MM.1S (cell line): ENCODE data around the gene BTBD9.
A peak's percentile ranks its signal among the peaks of the same experiment; 100 is the strongest.

Experiments used
- DNase-seq: peaks from one replicate; pipeline ENCODE4 v3.0.0-alpha.2; 2015
- H2AFZ ChIP-seq: fragments of 300-600 bp; sonication (generic); 2 replicates; pipeline ENCODE4 v1.6.0; 2016; ENCODE audit warnings: antibody characterized with exemption, low read length
- H3F3A ChIP-seq: fragments of 300-600 bp; sonication (generic); 2 replicates; pipeline ENCODE4 v1.6.1; 2016; ENCODE audit warnings: mild to moderate bottlenecking, antibody characterized with exemption, low read length, moderate library complexity, mixed read lengths; ENCODE audit not compliant: insufficient read depth
- H3K27ac ChIP-seq: fragments of 300-600 bp; sonication (generic); 2 replicates; pipeline ENCODE4 v1.5.1; 2016; ENCODE audit warnings: mild to moderate bottlenecking, low read length
- H3K27me3 ChIP-seq: fragments of 300-600 bp; sonication (generic); replicated peaks from 2 replicates; pipeline ENCODE4 v1.6.0; 2016; ENCODE audit warnings: low read length; ENCODE audit not compliant: insufficient read depth
- H3K36me3 ChIP-seq: fragments of 300-600 bp; sonication (generic); replicated peaks from 2 replicates; pipeline ENCODE4 v1.6.1; 2016; ENCODE audit warnings: mild to moderate bottlenecking, low read length, mixed read lengths; ENCODE audit not compliant: insufficient read depth
- H3K4me1 ChIP-seq: fragments of 300-600 bp; sonication (generic); 2 replicates; pipeline ENCODE4 v1.6.1; 2016; ENCODE audit warnings: low read length, mixed read lengths
- H3K4me2 ChIP-seq: fragments of 300-600 bp; sonication (generic); 2 replicates; pipeline ENCODE4 v1.6.0; 2016; ENCODE audit warnings: low read depth, low read length
- H3K4me3 ChIP-seq: fragments of 300-600 bp; sonication (generic); 2 replicates; pipeline ENCODE4 v1.5.1; 2016; ENCODE audit warnings: low read length, mixed read lengths
- H3K79me2 ChIP-seq: fragments of 300-600 bp; sonication (generic); 2 replicates; pipeline ENCODE4 v1.6.1; 2016; ENCODE audit warnings: mixed run types, low read length, mixed read lengths
- H3K9ac ChIP-seq: fragments of 300-600 bp; sonication (generic); 2 replicates; pipeline ENCODE4 v1.6.1; 2016; ENCODE audit warnings: low read length, mixed read lengths
- H3K9me2 ChIP-seq: fragments of 300-600 bp; sonication (generic); replicated peaks from 2 replicates; pipeline ENCODE4 v1.6.1; 2016; ENCODE audit warnings: mild to moderate bottlenecking, low read length, mixed read lengths; ENCODE audit not compliant: insufficient read depth
- H3K9me3 ChIP-seq: fragments of 300-600 bp; sonication (generic); replicated peaks from 2 replicates; pipeline ENCODE4 v1.6.1; 2016; ENCODE audit warnings: mild to moderate bottlenecking, low read length, mixed read lengths; ENCODE audit not compliant: insufficient read depth
- H4K20me1 ChIP-seq: fragments of 300-600 bp; sonication (generic); 2 replicates; pipeline ENCODE4 v1.6.1; 2016; ENCODE audit warnings: mild to moderate bottlenecking, low read length, moderate library complexity, mixed read lengths; ENCODE audit not compliant: insufficient read depth
- CTCF ChIP-seq: fragments of 300-600 bp; sonication (generic); IDR thresholded peaks from 2 replicates; pipeline ENCODE4 v1.5.1; 2016; ENCODE audit warnings: antibody characterized with exemption, low read length, mixed read lengths
- EZH2 ChIP-seq: fragments of 300-600 bp; sonication (generic); optimal IDR thresholded peaks from 2 replicates; pipeline ENCODE3; 2017; ENCODE audit warnings: low read depth, mild to moderate bottlenecking, antibody characterized with exemption, low read length, mixed read lengths
- EZH2phosphoT487 ChIP-seq: fragments of 300-600 bp; sonication (generic); IDR thresholded peaks from 2 replicates; pipeline ENCODE4 v1.6.1; 2018; ENCODE audit warnings: antibody characterized with exemption, low read length

Gene BTBD9

DNA sequence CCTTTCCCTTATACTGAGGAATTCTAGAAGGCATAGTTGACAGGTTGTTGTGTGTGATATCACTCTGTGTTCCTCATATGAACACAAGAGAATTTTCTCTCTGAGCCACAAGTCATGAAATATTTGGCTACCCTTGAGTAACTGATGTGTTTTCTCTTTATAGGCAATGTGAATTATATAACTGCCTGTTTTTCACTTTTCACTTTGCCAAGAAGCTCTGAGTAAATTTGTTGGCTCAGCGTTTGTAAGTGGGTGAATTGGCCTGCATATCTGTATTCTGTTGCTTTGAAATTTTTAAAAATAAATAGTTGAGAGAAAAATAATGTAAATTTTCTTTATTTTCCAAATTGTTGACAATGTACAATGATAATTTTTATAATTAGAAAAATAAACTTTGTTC is 5.2 kb upstream of the BTBD9 start:
- no peaks in the 10 kb centered on the region for H3K79me2 ChIP-seq
- no peaks in the 10 kb centered on the region for H3K9me3 ChIP-seq
- no peak overlapping the region for H3K4me3 ChIP-seq
- peak; percentile 20 for DNase-seq
- H3K27ac ChIP-seq, result no peak overlapping the region
- no peaks in the 10 kb centered on the region for H3K36me3 ChIP-seq
- H3K4me1 ChIP-seq, result peaks cover 12% of the 10 kb centered on the region; the same call in 1 of the 2 replicates
- H2AFZ ChIP-seq, result no peak overlapping the region
- H3F3A ChIP-seq, result peaks cover 8% of the 10 kb centered on the region
- no peak overlapping the region for H3K9ac ChIP-seq
- no peaks in the 10 kb centered on the region for H3K9me2 ChIP-seq
- no peak overlapping the region for H3K4me2 ChIP-seq
- no peak for TF ChIP-seq CTCF
- TF ChIP-seq EZH2phosphoT487, result no peak
- no peak for TF ChIP-seq EZH2
- H4K20me1 ChIP-seq, result no peaks in the 10 kb centered on the region
- no peaks in the 10 kb centered on the region for H3K27me3 ChIP-seq

DNA sequence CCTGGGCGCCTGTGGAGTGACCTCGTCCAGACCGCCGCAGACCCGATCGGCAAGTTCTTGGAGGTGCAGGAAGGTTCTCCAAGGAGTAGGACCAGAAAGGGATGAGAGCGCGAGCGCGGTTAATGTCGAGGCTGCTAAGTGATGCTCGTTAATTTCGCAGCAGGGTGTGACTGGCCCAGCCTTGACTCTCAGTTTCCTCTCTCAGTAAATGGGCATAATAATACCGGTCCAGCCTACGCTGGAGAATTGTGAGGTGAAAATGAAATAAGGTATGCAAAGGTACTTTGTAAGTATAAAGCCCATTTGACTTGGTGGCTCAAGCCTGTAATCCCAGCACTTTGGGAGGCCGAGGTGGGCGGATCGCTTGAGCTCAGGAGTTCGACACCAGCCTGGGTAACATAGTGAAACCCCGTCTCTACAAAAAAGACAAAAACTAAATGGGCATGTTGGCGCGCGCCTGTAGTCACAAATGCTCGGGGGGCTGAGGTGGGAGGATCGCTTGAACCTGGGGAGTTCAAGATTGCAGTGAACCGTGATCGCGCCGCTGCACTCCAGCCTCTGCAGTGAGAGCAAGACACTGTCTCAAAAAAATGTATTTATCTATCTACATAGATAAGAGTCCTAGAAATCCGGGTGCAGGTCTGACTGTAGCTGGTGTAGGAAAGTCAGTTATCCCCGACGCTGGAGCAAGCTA is 634 bp upstream of the BTBD9 start:
- DNase-seq, result no peak
- no peaks in the 10 kb centered on the region for H3K27me3 ChIP-seq
- peak overlapping the region; percentile 59 for H3K4me2 ChIP-seq
- H3F3A ChIP-seq, result peaks cover 8% of the 10 kb centered on the region
- TF ChIP-seq EZH2, result no peak
- no peak for TF ChIP-seq CTCF
- no peak for TF ChIP-seq EZH2phosphoT487
- peak overlapping the region; percentile 88 for H3K9ac ChIP-seq
- no peaks in the 10 kb centered on the region for H4K20me1 ChIP-seq
- peaks cover 11% of the 10 kb centered on the region; the same call in 1 of the 2 replicates for H3K4me1 ChIP-seq
- H3K79me2 ChIP-seq, result no peaks in the 10 kb centered on the region
- H3K9me2 ChIP-seq, result no peaks in the 10 kb centered on the region
- peak overlapping the region; percentile 79; the same call in 1 of the 2 replicates for H3K27ac ChIP-seq
- peak overlapping the region; percentile 98 for H3K4me3 ChIP-seq
- no peaks in the 10 kb centered on the region for H3K9me3 ChIP-seq
- peak overlapping the region; percentile 100 for H2AFZ ChIP-seq
- no peaks in the 10 kb centered on the region for H3K36me3 ChIP-seq

- Histone ChIP-seq H2AFZ (peak overlapping the region; percentile 100), H3K9ac (peak overlapping the region; percentile 88), H3K9me2 (no peaks in the 10 kb centered on the region), H3K9me3 (no peaks in the 10 kb centered on the region), H3K4me2 (peak overlapping the region; percentile 59), H3F3A (peaks cover 3% of the 10 kb centered on the region; the same call in 1 of the 2 replicates), H3K27me3 (no peaks in the 10 kb centered on the region), H3K27ac (peak overlapping the region; percentile 79; the same call in 1 of the 2 replicates), H3K4me3 (peak overlapping the region; percentile 98), H3K79me2 (no peaks in the 10 kb centered on the region), H3K4me1 (no peaks in the 10 kb centered on the region), H3K36me3 (no peaks in the 10 kb centered on the region), H4K20me1 (no peaks in the 10 kb centered on the region)
- no peak for TF ChIP-seq EZH2
- DNase-seq, result peak; percentile 18
These were observed 710 bp downstream of the BTBD9 start for GRCh38 chr6:38638941-38639497.

- Histone ChIP-seq H4K20me1 (no peaks in the 10 kb centered on the region), H3K27ac (no peak overlapping the region), H3F3A (peaks cover 3% of the 10 kb centered on the region; the same call in 1 of the 2 replicates), H3K79me2 (no peaks in the 10 kb centered on the region), H2AFZ (no peak overlapping the region), H3K4me2 (no peak overlapping the region), H3K27me3 (no peaks in the 10 kb centered on the region), H3K9me3 (no peaks in the 10 kb centered on the region), H3K9ac (no peak overlapping the region), H3K4me1 (no peaks in the 10 kb centered on the region), H3K9me2 (no peaks in the 10 kb centered on the region), H3K4me3 (no peak overlapping the region), H3K36me3 (no peaks in the 10 kb centered on the region)
- no peak for TF ChIP-seq EZH2phosphoT487
- TF ChIP-seq EZH2, result no peak
- no peak for TF ChIP-seq CTCF
- DNase-seq, result no peak
These were observed 2.0 kb downstream of the BTBD9 start for GRCh38 chr6:38637756-38638155.
